Measurements from ENCODE around the gene SYTL2. TPM values are rescaled to one million over a fixed set of nuclear protein-coding genes. Genes with fewer than 3 reads are reported as not detected.
A peak's percentile ranks its signal among the peaks of the same experiment; 100 is the strongest.

Gene SYTL2
- total RNA-seq, 5 donors from 2014 or later (not counting 1 experiment from before 2014, with no cell fraction given), result 19.8 to 85.4 (median 31.3) TPM

DNA sequence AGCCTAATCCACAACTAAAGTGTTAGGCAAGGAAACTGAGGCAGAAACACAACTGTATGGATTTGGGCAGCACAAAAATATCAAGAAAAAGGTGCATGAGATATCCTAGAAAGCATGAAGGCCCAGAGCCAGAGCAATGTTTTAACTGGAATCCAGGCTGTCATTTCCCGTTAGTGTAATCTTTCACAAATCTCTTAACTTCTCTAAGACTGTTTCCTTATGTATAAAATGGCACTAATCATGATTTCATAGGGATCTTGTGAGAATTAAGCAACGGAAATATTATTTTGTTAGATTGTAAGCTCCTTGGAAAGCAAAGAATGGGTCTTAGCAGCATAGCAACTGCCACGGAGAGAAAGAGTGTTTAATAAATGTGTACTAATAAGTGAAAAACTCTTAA, 14.7 kb upstream of the SYTL2 start:
- no peaks in the 10 kb centered on the region for H3K36me3 ChIP-seq (ENCODE audit: control insufficient read depth in 2 of 2, extremely low read depth in 1 of 2, insufficient read depth in 1 of 2, low read length in 1 of 2)
- H3K27me3 ChIP-seq (replicated peaks in 1 of 2; ENCODE audit: control insufficient read depth in 2 of 2, extremely low read depth in 1 of 2, insufficient read depth in 2 of 2, low read length in 1 of 2), result no peaks in the 10 kb centered on the region
- DNase-seq (no peak), ATAC-seq (replicated peaks in 1 of 4) (no peak)
- Mint-ChIP-seq H3K27me3 (no peaks in the 10 kb centered on the region), H3K4me1 (peaks cover 71 to 78% (median 74%) of the 10 kb centered on the region in 3 donors), H3K4me3 (peak overlapping the region in 1 of 3 donors; percentile 46), H3K9me3 (no peaks in the 10 kb centered on the region), H3K36me3 (no peaks in the 10 kb centered on the region), H3K27ac (peak overlapping the region; percentile 50 to 79)
- H3K27ac ChIP-seq (ENCODE audit: low read length), result no peak overlapping the region
- H3K4me1 ChIP-seq (ENCODE audit: control insufficient read depth in 1 of 2, extremely low read depth in 1 of 2, insufficient read depth in 2 of 2, low read length in 2 of 2), result peaks cover 50 to 52% of the 10 kb centered on the region in 2 experiments
- H3K9me3 ChIP-seq, result no peaks in the 10 kb centered on the region
- CTCF ChIA-PET, result interaction anchor here in 1 of 2 donors (0.6 to 2.8 kb wide), 3 partner anchors 16 to 73 kb away, joined by 4 to 15 read pairs (median 8); partner anchors contain the start of gene CCDC83
- WGBS (ENCODE audit: insufficient coverage), result no CpG with 5 or more reads among the region's 3 CpGs
- no peak overlapping the region for H3K4me3 ChIP-seq (ENCODE audit: control insufficient read depth in 1 of 2, extremely low read depth in 1 of 2, low read length in 1 of 2)
- POLR2A ChIA-PET, result interaction anchor here in 1 of 2 donors (1.1 kb wide), 1 partner anchor 73 kb away, joined by 7 read pairs; no protein-coding TSS in a partner anchor

DNA sequence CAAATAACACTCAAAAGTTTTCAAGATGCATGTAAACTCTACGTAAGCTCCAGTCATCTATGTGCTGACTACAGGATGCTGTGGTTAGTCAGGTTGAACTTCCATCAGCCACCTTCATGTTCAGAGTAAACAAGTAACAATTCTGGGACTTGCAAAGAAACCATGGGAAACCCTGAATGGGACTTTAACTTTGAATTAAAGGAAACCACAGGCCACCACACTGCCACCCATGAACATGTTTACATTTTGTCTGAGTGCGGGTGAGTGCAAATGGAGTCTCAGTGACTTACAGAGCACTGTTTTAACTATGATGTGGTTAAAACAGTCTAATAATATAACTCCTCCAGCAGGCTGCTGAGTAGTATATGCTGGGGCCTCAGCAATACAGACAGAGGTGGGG, 12.9 kb upstream of the SYTL2 start:
- Mint-ChIP-seq H3K9me3 (no peaks in the 10 kb centered on the region), H3K36me3 (no peaks in the 10 kb centered on the region), H3K27ac (peak overlapping the region; percentile 86 to 96), H3K27me3 (no peaks in the 10 kb centered on the region), H3K4me1 (peaks cover 71 to 74% (median 73%) of the 10 kb centered on the region in 3 donors), H3K4me3 (peak overlapping the region; percentile 44 to 68 (median 67))
- Histone ChIP-seq H3K36me3 (ENCODE audit: control insufficient read depth in 2 of 2, extremely low read depth in 1 of 2, insufficient read depth in 1 of 2, low read length in 1 of 2) (no peaks in the 10 kb centered on the region), H3K27ac (ENCODE audit: low read length) (peak overlapping the region; percentile 69), H3K9me3 (no peaks in the 10 kb centered on the region), H3K27me3 (replicated peaks in 1 of 2; ENCODE audit: control insufficient read depth in 2 of 2, extremely low read depth in 1 of 2, insufficient read depth in 2 of 2, low read length in 1 of 2) (no peaks in the 10 kb centered on the region), H3K4me1 (ENCODE audit: control insufficient read depth in 1 of 2, extremely low read depth in 1 of 2, insufficient read depth in 2 of 2, low read length in 2 of 2) (peaks cover 50 to 52% of the 10 kb centered on the region in 2 experiments), H3K4me3 (ENCODE audit: control insufficient read depth in 1 of 2, extremely low read depth in 1 of 2, low read length in 1 of 2) (no peak overlapping the region)
- ChIA-PET POLR2A (interaction anchor here (0.6 to 1.5 kb wide), 11 partner anchors 15 to 176 kb away, joined by 3 to 9 read pairs (median 5); partner anchors contain the start of genes CCDC83 (in 1 of the 2) and TMEM126A (in 1 of the 2)), CTCF (interaction anchor here (0.6 to 2.8 kb wide), 13 partner anchors 9 to 195 kb away, joined by 3 to 15 read pairs (median 4); partner anchors contain the start of genes CCDC83 (in 2 of the 2), TMEM126A (in 1 of the 2) and TMEM126B (in 1 of the 2))
- no CpG with 5 or more reads among the region's 2 CpGs for WGBS (ENCODE audit: insufficient coverage)
- DNase-seq, result peak in 34 of 35 experiments; percentile 54 to 92 (median 73)
- ATAC-seq (replicated peaks in 1 of 4), result peak; percentile 85 to 88 (median 88)

GRCh38 chr11:85822814-85823213, 11.9 kb upstream of the SYTL2 start:
- peak overlapping the region; percentile 69 for H3K27ac ChIP-seq (ENCODE audit: low read length)
- Mint-ChIP-seq H3K27ac (peak overlapping the region; percentile 50 to 71), H3K4me1 (peaks cover 64 to 70% (median 65%) of the 10 kb centered on the region in 3 donors), H3K36me3 (no peaks in the 10 kb centered on the region), H3K9me3 (no peaks in the 10 kb centered on the region), H3K4me3 (peak overlapping the region in 1 of 3 donors; percentile 67), H3K27me3 (no peaks in the 10 kb centered on the region)
- no peak overlapping the region for H3K4me3 ChIP-seq (ENCODE audit: control insufficient read depth in 1 of 2, extremely low read depth in 1 of 2, low read length in 1 of 2)
- ATAC-seq (replicated peaks in 1 of 4), result no peak
- no peaks in the 10 kb centered on the region for H3K9me3 ChIP-seq
- peaks cover 46 to 52% of the 10 kb centered on the region in 2 experiments for H3K4me1 ChIP-seq (ENCODE audit: control insufficient read depth in 1 of 2, extremely low read depth in 1 of 2, insufficient read depth in 2 of 2, low read length in 2 of 2)
- no peaks in the 10 kb centered on the region for H3K27me3 ChIP-seq (replicated peaks in 1 of 2; ENCODE audit: control insufficient read depth in 2 of 2, extremely low read depth in 1 of 2, insufficient read depth in 2 of 2, low read length in 1 of 2)
- ChIA-PET CTCF (no interaction called here), POLR2A (interaction anchor here in 1 of 2 donors (0.9 kb wide), 1 partner anchor 69 kb away, joined by 5 read pairs; no protein-coding TSS in a partner anchor)
- no peaks in the 10 kb centered on the region for H3K36me3 ChIP-seq (ENCODE audit: control insufficient read depth in 2 of 2, extremely low read depth in 1 of 2, insufficient read depth in 1 of 2, low read length in 1 of 2)
- WGBS (ENCODE audit: insufficient coverage), result no CpG with 5 or more reads among the region's 3 CpGs
- no peak for DNase-seq

DNA sequence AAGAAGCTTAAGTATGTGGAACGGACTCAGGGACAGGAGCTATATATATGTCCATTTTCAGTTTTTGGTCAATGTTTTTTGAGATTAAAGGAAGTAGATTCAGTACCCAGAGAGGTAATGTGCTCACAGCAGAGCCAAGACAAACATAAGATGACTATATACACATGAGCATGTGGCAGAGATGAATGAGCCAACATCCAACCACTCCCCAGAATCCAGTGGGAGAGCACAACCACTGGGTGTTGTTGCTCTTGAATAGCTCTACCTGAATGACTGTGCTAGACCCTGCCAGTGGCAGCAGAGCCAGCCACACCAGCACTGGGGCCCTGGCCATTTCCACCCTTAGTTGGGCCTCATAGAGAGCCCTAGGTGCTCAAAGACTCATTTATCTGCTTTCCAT, 10.7 kb upstream of the SYTL2 start:
- H3K36me3 Mint-ChIP-seq, result no peaks in the 10 kb centered on the region
- ChIA-PET CTCF (interaction anchor here in 1 of 2 donors (0.5 kb wide), 1 partner anchor 114 kb away, joined by 8 read pairs; no protein-coding TSS in a partner anchor), POLR2A (no interaction called here)
- 100% methylated on average over 1 of the region's 1 CpG for WGBS (ENCODE audit: insufficient coverage)
- no peak for ATAC-seq (replicated peaks in 1 of 4)
- peak overlapping the region in 1 of 2 donors; percentile 71 for H3K27ac Mint-ChIP-seq
- H3K4me1 ChIP-seq (ENCODE audit: control insufficient read depth in 1 of 2, extremely low read depth in 1 of 2, insufficient read depth in 2 of 2, low read length in 2 of 2), result peaks cover 36 to 42% of the 10 kb centered on the region in 2 experiments
- no peaks in the 10 kb centered on the region for H3K9me3 ChIP-seq
- H3K4me3 ChIP-seq (ENCODE audit: control insufficient read depth in 1 of 2, extremely low read depth in 1 of 2, low read length in 1 of 2), result no peak overlapping the region
- H3K4me3 Mint-ChIP-seq, result no peak overlapping the region
- no peaks in the 10 kb centered on the region for H3K9me3 Mint-ChIP-seq
- H3K27ac ChIP-seq (ENCODE audit: low read length), result no peak overlapping the region
- peaks cover 53 to 58% (median 54%) of the 10 kb centered on the region in 3 donors for H3K4me1 Mint-ChIP-seq
- H3K27me3 ChIP-seq (replicated peaks in 1 of 2; ENCODE audit: control insufficient read depth in 2 of 2, extremely low read depth in 1 of 2, insufficient read depth in 2 of 2, low read length in 1 of 2), result no peaks in the 10 kb centered on the region
- no peaks in the 10 kb centered on the region for H3K27me3 Mint-ChIP-seq
- no peaks in the 10 kb centered on the region for H3K36me3 ChIP-seq (ENCODE audit: control insufficient read depth in 2 of 2, extremely low read depth in 1 of 2, insufficient read depth in 1 of 2, low read length in 1 of 2)
- no peak for DNase-seq

DNA sequence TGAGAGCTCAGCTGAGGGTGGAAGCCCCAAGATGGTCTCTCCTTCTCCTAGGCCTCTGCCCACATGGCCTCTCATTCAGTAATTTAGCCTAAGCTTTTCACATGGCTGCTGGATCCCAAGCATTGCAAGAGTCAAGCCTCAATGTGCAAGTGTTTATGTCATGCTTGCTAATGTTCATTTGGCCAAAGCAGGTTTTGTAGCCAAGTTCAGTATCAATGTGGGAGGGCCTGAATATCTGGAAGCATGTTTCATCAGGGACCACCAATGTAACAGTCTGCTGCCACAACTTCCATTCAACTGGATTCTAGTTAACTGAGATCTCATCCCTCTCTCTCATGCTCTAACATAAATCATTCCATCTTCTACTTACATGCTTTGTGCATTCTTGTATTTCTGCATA, 8.5 kb upstream of the SYTL2 start:
- Histone ChIP-seq H3K36me3 (ENCODE audit: control insufficient read depth in 2 of 2, extremely low read depth in 1 of 2, insufficient read depth in 1 of 2, low read length in 1 of 2) (no peaks in the 10 kb centered on the region), H3K27me3 (replicated peaks in 1 of 2; ENCODE audit: control insufficient read depth in 2 of 2, extremely low read depth in 1 of 2, insufficient read depth in 2 of 2, low read length in 1 of 2) (no peaks in the 10 kb centered on the region), H3K4me1 (ENCODE audit: control insufficient read depth in 1 of 2, extremely low read depth in 1 of 2, insufficient read depth in 2 of 2, low read length in 2 of 2) (peaks cover 24 to 25% of the 10 kb centered on the region in 2 experiments), H3K4me3 (ENCODE audit: control insufficient read depth in 1 of 2, extremely low read depth in 1 of 2, low read length in 1 of 2) (no peak overlapping the region), H3K9me3 (no peaks in the 10 kb centered on the region), H3K27ac (ENCODE audit: low read length) (no peak overlapping the region)
- ChIA-PET CTCF (no interaction called here), POLR2A (no interaction called here)
- DNase-seq (no peak), ATAC-seq (replicated peaks in 1 of 4) (no peak)
- Mint-ChIP-seq H3K4me1 (peaks cover 36 to 41% (median 39%) of the 10 kb centered on the region in 3 donors), H3K27me3 (no peaks in the 10 kb centered on the region), H3K36me3 (no peaks in the 10 kb centered on the region), H3K27ac (no peak overlapping the region), H3K9me3 (no peaks in the 10 kb centered on the region), H3K4me3 (no peak overlapping the region)

- Mint-ChIP-seq H3K27ac (no peak overlapping the region), H3K4me1 (peaks cover 9 to 27% (median 20%) of the 10 kb centered on the region in 3 donors), H3K36me3 (no peaks in the 10 kb centered on the region), H3K27me3 (no peaks in the 10 kb centered on the region), H3K9me3 (no peaks in the 10 kb centered on the region), H3K4me3 (no peak overlapping the region)
- H3K27ac ChIP-seq (ENCODE audit: low read length), result no peak overlapping the region
- peaks cover 0 to 10% of the 10 kb centered on the region in 2 experiments for H3K27me3 ChIP-seq (replicated peaks in 1 of 2; ENCODE audit: control insufficient read depth in 2 of 2, extremely low read depth in 1 of 2, insufficient read depth in 2 of 2, low read length in 1 of 2)
- CTCF ChIA-PET, result interaction anchor here in 1 of 2 donors (1.6 kb wide), 1 partner anchor 8 kb away, joined by 5 read pairs; no protein-coding TSS in a partner anchor
- POLR2A ChIA-PET, result interaction anchor here (0.5 to 0.7 kb wide), 3 partner anchors 13 to 62 kb away, joined by 3 read pairs; no protein-coding TSS in a partner anchor
- no peaks in the 10 kb centered on the region for H3K9me3 ChIP-seq
- H3K36me3 ChIP-seq (ENCODE audit: control insufficient read depth in 2 of 2, extremely low read depth in 1 of 2, insufficient read depth in 1 of 2, low read length in 1 of 2), result no peaks in the 10 kb centered on the region
- WGBS (ENCODE audit: insufficient coverage), result no CpG with 5 or more reads among the region's 4 CpGs
- H3K4me1 ChIP-seq (ENCODE audit: control insufficient read depth in 1 of 2, extremely low read depth in 1 of 2, insufficient read depth in 2 of 2, low read length in 2 of 2), result peaks cover 4 to 16% of the 10 kb centered on the region in 2 experiments
- ATAC-seq (replicated peaks in 1 of 4) (no peak), DNase-seq (no peak)
- no peak overlapping the region for H3K4me3 ChIP-seq (ENCODE audit: control insufficient read depth in 1 of 2, extremely low read depth in 1 of 2, low read length in 1 of 2)
These were observed 4.4 kb upstream of the SYTL2 start for GRCh38 chr11:85815186-85815931.

Data from T-cell (primary cell).